ENCODE results near the gene CEP72. TPM values are rescaled to one million over a fixed set of nuclear protein-coding genes. Genes with fewer than 3 reads are reported as not detected.

Gene CEP72
- total RNA-seq, 1 experiment from 2014 or later, result 16.4 TPM

DNA sequence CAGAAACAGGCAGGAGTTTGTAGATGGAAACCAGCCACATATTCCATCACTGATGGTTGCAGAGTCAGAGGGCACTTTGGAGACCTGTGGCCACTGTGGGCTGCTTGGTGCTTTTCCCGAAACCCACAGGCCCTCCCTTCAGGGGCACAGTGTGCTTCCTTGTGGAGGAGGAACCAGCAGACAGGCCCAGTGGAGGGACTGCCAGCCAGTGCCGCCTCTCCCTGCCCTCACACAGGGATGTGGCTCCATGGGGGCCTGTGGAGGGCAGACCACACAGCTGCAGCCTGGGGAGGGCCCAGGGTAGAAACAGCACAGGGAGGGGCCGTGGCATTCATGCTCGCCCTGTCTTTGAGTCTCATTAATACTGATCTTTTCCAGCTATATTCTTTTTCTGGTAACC is 35.2 kb downstream of the CEP72 start:
- POLR2A ChIA-PET, result interaction anchor here (0.7 kb wide), 1 partner anchor 364 kb away, joined by 3 read pairs; no protein-coding TSS in a partner anchor
- intact Hi-C loops (cut with micrococcal nuclease), result no loop called here
- Mint-ChIP-seq H3K27ac (ENCODE audit: low read depth, unreplicated experiment) (no peak overlapping the region), H3K4me1 (ENCODE audit: insufficient read depth, unreplicated experiment) (no peaks in the 10 kb centered on the region), H3K9me3 (ENCODE audit: unreplicated experiment) (no peaks in the 10 kb centered on the region), H3K4me3 (ENCODE audit: unreplicated experiment) (no peak overlapping the region), H3K36me3 (ENCODE audit: insufficient read depth, unreplicated experiment) (peaks cover 27% of the 10 kb centered on the region), H3K27me3 (ENCODE audit: insufficient read depth, unreplicated experiment) (no peaks in the 10 kb centered on the region)
- no peak for DNase-seq (ENCODE audit: unreplicated experiment)
- no peak for TF ChIP-seq CTCF (IDR thresholded peaks at IDR 0.05; ENCODE audit: unreplicated experiment)
- CTCF ChIA-PET, result interaction anchor here (1.0 kb wide), 1 partner anchor 275 kb away, joined by 3 read pairs; no protein-coding TSS in a partner anchor
- BruUV-seq (replicated peaks), result no TSS peak

DNA sequence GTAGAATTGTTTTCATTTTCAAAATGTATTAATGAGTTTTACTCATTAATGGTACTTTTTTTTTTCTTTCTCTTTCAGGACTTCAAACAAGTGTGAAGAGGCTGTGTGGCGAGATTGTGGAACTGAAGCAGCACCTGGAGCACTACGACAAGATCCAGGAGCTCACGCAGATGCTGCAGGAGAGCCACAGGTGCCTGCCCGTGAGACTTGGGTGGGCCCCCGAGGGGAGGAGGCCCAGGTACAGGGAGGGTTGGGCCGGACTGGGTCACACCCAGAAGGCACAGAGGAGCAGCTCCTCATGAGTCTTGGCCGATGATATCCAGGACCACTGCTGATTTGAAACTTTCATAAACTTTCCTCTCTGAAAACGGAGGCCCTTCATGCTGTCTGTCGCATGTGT is 35.6 kb downstream of the CEP72 start:
- ChIA-PET CTCF (interaction anchor here (1.0 kb wide), 1 partner anchor 275 kb away, joined by 3 read pairs; no protein-coding TSS in a partner anchor), POLR2A (interaction anchor here (0.7 kb wide), 1 partner anchor 364 kb away, joined by 3 read pairs; no protein-coding TSS in a partner anchor)
- Mint-ChIP-seq H3K4me1 (ENCODE audit: insufficient read depth, unreplicated experiment) (no peaks in the 10 kb centered on the region), H3K4me3 (ENCODE audit: unreplicated experiment) (no peak overlapping the region), H3K27me3 (ENCODE audit: insufficient read depth, unreplicated experiment) (no peaks in the 10 kb centered on the region), H3K9me3 (ENCODE audit: unreplicated experiment) (no peaks in the 10 kb centered on the region), H3K36me3 (ENCODE audit: insufficient read depth, unreplicated experiment) (peaks cover 23% of the 10 kb centered on the region), H3K27ac (ENCODE audit: low read depth, unreplicated experiment) (no peak overlapping the region)
- no peak for TF ChIP-seq CTCF (IDR thresholded peaks at IDR 0.05; ENCODE audit: unreplicated experiment)
- intact Hi-C loops (cut with micrococcal nuclease), result no loop called here
- BruUV-seq (replicated peaks), result no TSS peak
- no peak for DNase-seq (ENCODE audit: unreplicated experiment)

DNA sequence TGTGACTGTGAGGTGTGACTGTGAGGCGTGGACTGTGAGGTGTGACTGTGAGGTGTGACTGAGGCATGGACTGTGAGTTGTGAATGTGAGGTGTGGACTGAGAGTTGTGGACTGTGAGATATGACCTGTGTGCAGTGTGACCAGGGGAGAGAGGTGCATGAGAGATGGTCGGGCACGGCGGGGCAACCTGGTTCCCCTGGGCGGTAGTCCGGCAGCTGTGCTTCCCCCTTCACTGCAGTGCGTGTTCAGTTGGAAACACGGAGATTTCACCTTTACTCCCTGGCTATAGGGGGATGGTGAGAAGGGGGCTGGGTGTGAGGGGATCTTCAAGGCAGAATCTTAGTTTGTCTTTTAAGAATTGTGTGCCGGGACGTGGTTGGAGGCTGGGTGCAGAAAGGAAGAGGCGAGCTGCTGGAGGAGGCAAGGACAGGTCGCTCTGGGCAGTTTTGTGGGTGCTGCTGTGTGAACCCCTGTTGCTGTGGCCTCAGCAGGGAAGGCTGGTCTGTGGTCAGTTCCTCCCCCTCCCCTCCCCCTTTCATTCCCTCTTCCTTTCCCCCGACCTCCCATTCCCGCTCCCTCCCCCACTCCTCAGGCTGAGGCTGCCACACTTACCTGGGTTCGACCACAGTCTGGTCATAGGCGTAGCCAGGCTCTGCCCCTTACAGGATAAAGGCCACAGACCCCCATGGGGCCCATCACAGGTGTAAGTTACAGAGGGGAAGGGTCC is 39.3 kb downstream of the CEP72 start:
- Mint-ChIP-seq H3K27ac (ENCODE audit: low read depth, unreplicated experiment) (no peak overlapping the region), H3K9me3 (ENCODE audit: unreplicated experiment) (no peaks in the 10 kb centered on the region), H3K27me3 (ENCODE audit: insufficient read depth, unreplicated experiment) (no peaks in the 10 kb centered on the region), H3K4me1 (ENCODE audit: insufficient read depth, unreplicated experiment) (no peaks in the 10 kb centered on the region), H3K36me3 (ENCODE audit: insufficient read depth, unreplicated experiment) (peaks cover 11% of the 10 kb centered on the region), H3K4me3 (ENCODE audit: unreplicated experiment) (no peak overlapping the region)
- TF ChIP-seq CTCF (IDR thresholded peaks at IDR 0.05; ENCODE audit: unreplicated experiment), result no peak
- no peak for DNase-seq (ENCODE audit: unreplicated experiment)
- BruUV-seq (replicated peaks), result no TSS peak
- intact Hi-C loops (cut with micrococcal nuclease), result no loop called here
- ChIA-PET CTCF (no interaction called here), POLR2A (no interaction called here)

DNA sequence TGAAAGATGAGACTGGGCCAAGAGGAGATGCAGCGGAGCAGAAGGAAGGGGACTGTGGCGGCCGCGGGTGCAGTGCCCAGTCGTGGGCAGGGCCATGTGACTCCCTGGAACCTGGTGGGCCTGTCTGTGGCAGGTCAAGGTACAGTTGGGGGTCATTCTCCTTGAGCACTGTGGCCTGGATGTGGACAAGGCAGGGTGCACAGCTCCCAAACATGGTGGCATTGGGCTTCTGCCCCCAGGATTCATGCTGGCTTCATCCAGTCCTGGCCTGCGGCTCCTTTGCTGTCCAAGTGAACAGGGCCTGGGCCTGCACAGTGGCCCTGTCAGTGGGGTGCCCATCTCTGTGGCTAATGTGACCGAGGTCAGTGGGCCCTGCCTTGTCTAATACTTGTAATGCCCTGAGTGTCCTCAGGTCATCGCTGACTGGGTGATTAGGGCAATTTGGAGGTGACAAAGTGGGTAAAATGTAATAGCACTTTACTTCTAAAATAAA is 39.9 kb downstream of the CEP72 start:
- no peaks in the 10 kb centered on the region for H3K9me3 Mint-ChIP-seq (ENCODE audit: unreplicated experiment)
- no peak overlapping the region for H3K4me3 Mint-ChIP-seq (ENCODE audit: unreplicated experiment)
- CTCF ChIA-PET, result interaction anchor here (1.2 kb wide), 1 partner anchor 19 kb away, joined by 5 read pairs; no protein-coding TSS in a partner anchor
- TF ChIP-seq CTCF (IDR thresholded peaks at IDR 0.05; ENCODE audit: unreplicated experiment), result no peak
- POLR2A ChIA-PET, result interaction anchor here (1.6 kb wide), 1 partner anchor 37 kb away, joined by 3 read pairs; no protein-coding TSS in a partner anchor
- H3K27me3 Mint-ChIP-seq (ENCODE audit: insufficient read depth, unreplicated experiment), result no peaks in the 10 kb centered on the region
- no peak for DNase-seq (ENCODE audit: unreplicated experiment)
- no TSS peak for BruUV-seq (replicated peaks)
- H3K27ac Mint-ChIP-seq (ENCODE audit: low read depth, unreplicated experiment), result no peak overlapping the region
- H3K36me3 Mint-ChIP-seq (ENCODE audit: insufficient read depth, unreplicated experiment), result peaks cover 11% of the 10 kb centered on the region
- H3K4me1 Mint-ChIP-seq (ENCODE audit: insufficient read depth, unreplicated experiment), result no peaks in the 10 kb centered on the region
- intact Hi-C loops (cut with micrococcal nuclease), result no loop called here
